ENCODE data around the gene STRBP.

GRCh38 chr9:123302348-123303214 lies 34.2 kb upstream of the STRBP start:
- TF ChIP-seq, protein P1, sequence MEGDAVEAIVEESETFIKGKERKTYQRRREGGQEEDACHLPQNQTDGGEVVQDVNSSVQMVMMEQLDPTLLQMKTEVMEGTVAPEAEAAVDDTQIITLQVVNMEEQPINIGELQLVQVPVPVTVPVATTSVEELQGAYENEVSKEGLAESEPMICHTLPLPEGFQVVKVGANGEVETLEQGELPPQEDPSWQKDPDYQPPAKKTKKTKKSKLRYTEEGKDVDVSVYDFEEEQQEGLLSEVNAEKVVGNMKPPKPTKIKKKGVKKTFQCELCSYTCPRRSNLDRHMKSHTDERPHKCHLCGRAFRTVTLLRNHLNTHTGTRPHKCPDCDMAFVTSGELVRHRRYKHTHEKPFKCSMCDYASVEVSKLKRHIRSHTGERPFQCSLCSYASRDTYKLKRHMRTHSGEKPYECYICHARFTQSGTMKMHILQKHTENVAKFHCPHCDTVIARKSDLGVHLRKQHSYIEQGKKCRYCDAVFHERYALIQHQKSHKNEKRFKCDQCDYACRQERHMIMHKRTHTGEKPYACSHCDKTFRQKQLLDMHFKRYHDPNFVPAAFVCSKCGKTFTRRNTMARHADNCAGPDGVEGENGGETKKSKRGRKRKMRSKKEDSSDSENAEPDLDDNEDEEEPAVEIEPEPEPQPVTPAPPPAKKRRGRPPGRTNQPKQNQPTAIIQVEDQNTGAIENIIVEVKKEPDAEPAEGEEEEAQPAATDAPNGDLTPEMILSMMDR (IDR thresholded peaks at IDR 0.05) = no peak
- no peak for TF ChIP-seq EZH2 (IDR thresholded peaks at IDR 0.05)
